HEK293T (cell line): ENCODE results near the gene TRIM43B.
"Not testable (repeated sequence)": the region's sequence is repeated elsewhere in the genome, so short reads cannot be mapped to it uniquely, and the experiment has no call there.

Experiments used
- CTCF ChIA-PET: fragments of 350-600 bp; formaldehyde crosslinking; extraction: SDS; loops from one replicate; lab custom pipeline; 2021; ENCODE audit warnings: antibody characterized with exemption, inconsistent platforms; lab: Yijun Ruan, JAX
- POLR2A ChIA-PET: fragments of 350-600 bp; formaldehyde crosslinking; extraction: SDS; loops from one replicate; lab custom pipeline; 2020; ENCODE audit warnings: antibody characterized with exemption, inconsistent platforms; lab: Yijun Ruan, JAX
- DNase-seq: peaks from one replicate; pipeline ENCODE4 v3.0.0; 2012; ENCODE audit warnings: mixed read lengths; ENCODE audit errors: extremely low spot score
- ARNT ChIP-seq: fragments of 450-650 bp; IDR thresholded peaks from 2 replicates; pipeline ENCODE4 v1.6.1; 2017; ENCODE audit warnings: mild to moderate bottlenecking
- BHLHE40 ChIP-seq: fragments of 450-650 bp; IDR thresholded peaks from 2 replicates; pipeline ENCODE4 v1.6.1; 2016; ENCODE audit warnings: mild to moderate bottlenecking, moderate library complexity, borderline replicate concordance
- CTBP1 ChIP-seq: fragments of 450-650 bp; IDR thresholded peaks from 2 replicates; pipeline ENCODE4 v1.6.1; 2016; ENCODE audit warnings: borderline replicate concordance
- ELF4 ChIP-seq: fragments of 450-650 bp; IDR thresholded peaks from 2 replicates; pipeline ENCODE4 v1.6.1; 2017; ENCODE audit warnings: antibody characterized with exemption
- FOXA1 ChIP-seq: fragments of 450-650 bp; IDR thresholded peaks from 2 replicates; pipeline ENCODE4 v1.6.1; 2016; ENCODE audit warnings: mild to moderate bottlenecking
- FOXK2 ChIP-seq: fragments of 450-650 bp; IDR thresholded peaks from 2 replicates; pipeline ENCODE4 v1.6.1; 2016; ENCODE audit warnings: mild to moderate bottlenecking
- FOXM1 ChIP-seq: fragments of 450-650 bp; IDR thresholded peaks from 2 replicates; pipeline ENCODE4 v1.6.1; 2017; ENCODE audit warnings: mild to moderate bottlenecking, borderline replicate concordance
- HDGF ChIP-seq: fragments of 450-650 bp; IDR thresholded peaks from 2 replicates; pipeline ENCODE4 v1.6.1; 2017; ENCODE audit warnings: antibody characterized with exemption, borderline replicate concordance
- L3MBTL2 ChIP-seq: fragments of 450-650 bp; conservative IDR thresholded peaks from 2 replicates; pipeline ENCODE4 v1.6.1; 2016; ENCODE audit warnings: mild to moderate bottlenecking
- LEF1 ChIP-seq: fragments of 450-650 bp; IDR thresholded peaks from 2 replicates; pipeline ENCODE4 v1.6.1; 2017; ENCODE audit warnings: mild to moderate bottlenecking, borderline replicate concordance
- NFRKB ChIP-seq: fragments of 450-650 bp; IDR thresholded peaks from 2 replicates; pipeline ENCODE4 v1.6.1; 2016; ENCODE audit warnings: mild to moderate bottlenecking, moderate library complexity
- SP1 ChIP-seq: fragments of 450-650 bp; IDR thresholded peaks from 2 replicates; pipeline ENCODE4 v1.6.1; 2017
- SUZ12 ChIP-seq: fragments of 450-650 bp; IDR thresholded peaks from 2 replicates; pipeline ENCODE4 v1.6.1; 2016; ENCODE audit warnings: mild to moderate bottlenecking
- TARDBP ChIP-seq: fragments of 450-650 bp; IDR thresholded peaks from 2 replicates; pipeline ENCODE4 v1.6.1; 2016
- ZNF384 ChIP-seq: fragments of 450-650 bp; IDR thresholded peaks from 2 replicates; pipeline ENCODE4 v1.6.1; 2016
- TF ChIP-seq, protein P1 (sequence below): fragments of 450-650 bp; IDR thresholded peaks from 2 replicates; pipeline ENCODE4 v1.6.1; 2016

TRIM43B gene

GRCh38 chr2:95514718-95515117 is 30.2 kb upstream of the TRIM43B start:
- POLR2A ChIA-PET: interaction anchor here (1.1 kb wide), 1 partner anchor 9 kb away, joined by 3 read pairs; no protein-coding TSS in a partner anchor
- CTCF ChIA-PET: no interaction called here
- DNase-seq: no peak
- TF ChIP-seq FOXK2 (no peak), CTBP1 (no peak), FOXA1 (no peak), NFRKB (no peak), SP1 (no peak), ELF4 (no peak), LEF1 (no peak), ARNT (no peak), BHLHE40 (no peak), ZNF384 (no peak)

- CTCF ChIA-PET: not testable (repeated sequence)
- POLR2A ChIA-PET: interaction anchor here (1.1 kb wide), 1 partner anchor 9 kb away, joined by 3 read pairs; no protein-coding TSS in a partner anchor
Observed at GRCh38 chr2:95514226-95514625, 29.7 kb upstream of the TRIM43B start.

GRCh38 chr2:95509408-95509807 is 24.9 kb upstream of the TRIM43B start:
- POLR2A ChIA-PET: no interaction called here
- TF ChIP-seq ZNF384 (no peak), HDGF (no peak), ARNT (no peak), NFRKB (no peak), BHLHE40 (no peak), SP1 (no peak), FOXM1 (no peak), CTBP1 (no peak), L3MBTL2 (no peak), SUZ12 (no peak), FOXK2 (no peak), LEF1 (no peak), FOXA1 (no peak), ELF4 (no peak), TARDBP (no peak)
- TF ChIP-seq, protein P1, sequence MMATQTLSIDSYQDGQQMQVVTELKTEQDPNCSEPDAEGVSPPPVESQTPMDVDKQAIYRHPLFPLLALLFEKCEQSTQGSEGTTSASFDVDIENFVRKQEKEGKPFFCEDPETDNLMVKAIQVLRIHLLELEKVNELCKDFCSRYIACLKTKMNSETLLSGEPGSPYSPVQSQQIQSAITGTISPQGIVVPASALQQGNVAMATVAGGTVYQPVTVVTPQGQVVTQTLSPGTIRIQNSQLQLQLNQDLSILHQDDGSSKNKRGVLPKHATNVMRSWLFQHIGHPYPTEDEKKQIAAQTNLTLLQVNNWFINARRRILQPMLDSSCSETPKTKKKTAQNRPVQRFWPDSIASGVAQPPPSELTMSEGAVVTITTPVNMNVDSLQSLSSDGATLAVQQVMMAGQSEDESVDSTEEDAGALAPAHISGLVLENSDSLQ: no peak
- CTCF ChIA-PET: no interaction called here
- no peak for DNase-seq

More at GRCh38 chr2:95514226-95514625, 29.7 kb upstream of the TRIM43B start:
- DNase-seq: not testable (repeated sequence)

DNA sequence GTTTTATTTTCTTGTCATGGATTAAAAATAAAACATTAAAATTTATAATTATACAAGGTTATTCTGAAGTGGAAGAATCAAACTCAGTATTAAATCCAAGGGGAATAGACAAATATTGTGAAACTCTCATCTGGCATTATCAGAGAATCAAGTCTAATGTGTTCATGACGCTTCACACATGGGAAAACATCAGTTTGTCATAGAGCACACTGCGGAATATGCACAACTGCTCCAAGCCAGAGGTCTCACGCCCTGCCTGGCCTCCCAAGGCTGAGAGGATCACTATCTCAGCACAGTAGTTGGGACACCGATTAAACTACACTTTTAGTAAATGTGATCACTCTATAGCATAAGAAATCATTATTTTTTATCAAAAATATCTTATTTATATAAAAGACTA is 20.7 kb upstream of the TRIM43B start:
- CTCF ChIA-PET: no interaction called here

GRCh38 chr2:95500854-95501253 is 16.3 kb upstream of the TRIM43B start:
- DNase-seq: no peak
- no peak for TF ChIP-seq L3MBTL2
- TF ChIP-seq NFRKB: no peak
- no peak for TF ChIP-seq HDGF
- TF ChIP-seq CTBP1: no peak
- no peak for TF ChIP-seq FOXA1
- TF ChIP-seq TARDBP: no peak
- no peak for TF ChIP-seq SP1
- no peak for TF ChIP-seq FOXK2
- no peak for TF ChIP-seq SUZ12
- no peak for TF ChIP-seq FOXM1
- TF ChIP-seq LEF1: no peak
- TF ChIP-seq, protein P1: no peak
- no peak for TF ChIP-seq ZNF384
- TF ChIP-seq BHLHE40: no peak
- TF ChIP-seq ELF4: no peak
- no peak for TF ChIP-seq ARNT
- ChIA-PET POLR2A (no interaction called here), CTCF (no interaction called here)

More for the DNA sequence above, 20.7 kb upstream of the TRIM43B start:
- no peak for DNase-seq
- no peak for TF ChIP-seq BHLHE40
- no peak for TF ChIP-seq FOXM1
- TF ChIP-seq L3MBTL2: no peak
- no peak for TF ChIP-seq SP1
- TF ChIP-seq FOXK2: no peak
- TF ChIP-seq SUZ12: no peak
- no peak for TF ChIP-seq TARDBP
- TF ChIP-seq, protein P1: no peak
- no peak for TF ChIP-seq LEF1
- no peak for TF ChIP-seq NFRKB
- POLR2A ChIA-PET: no interaction called here

DNA sequence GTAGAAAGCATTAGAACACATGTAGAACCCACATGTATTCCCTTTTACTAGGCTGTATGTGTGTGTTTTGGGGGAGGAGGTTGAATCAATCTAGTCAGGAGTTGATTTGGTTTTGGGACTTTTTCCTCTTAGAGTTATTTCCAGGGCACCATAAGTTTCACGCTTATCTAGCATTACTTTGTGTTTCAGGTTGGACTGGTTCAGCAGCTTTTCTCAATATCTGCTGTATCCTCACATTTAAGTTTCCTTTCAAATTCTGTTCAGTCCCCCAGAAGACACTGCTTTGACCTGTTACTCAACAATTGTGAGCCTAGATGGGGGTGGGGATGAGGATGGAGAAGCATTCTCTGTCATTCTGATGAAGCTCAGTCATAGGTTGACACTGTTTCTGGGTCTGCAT is 7.5 kb upstream of the TRIM43B start:
- POLR2A ChIA-PET, CTCF ChIA-PET, DNase-seq: not testable (repeated sequence)

- CTCF ChIA-PET, POLR2A ChIA-PET, DNase-seq: not testable (repeated sequence)
Observed at GRCh38 chr2:95475025-95475424, 9.5 kb downstream of the TRIM43B start.

GRCh38 chr2:95467984-95468383 is 16.6 kb downstream of the TRIM43B start:
- CTCF ChIA-PET, DNase-seq, POLR2A ChIA-PET: not testable (repeated sequence)

DNA sequence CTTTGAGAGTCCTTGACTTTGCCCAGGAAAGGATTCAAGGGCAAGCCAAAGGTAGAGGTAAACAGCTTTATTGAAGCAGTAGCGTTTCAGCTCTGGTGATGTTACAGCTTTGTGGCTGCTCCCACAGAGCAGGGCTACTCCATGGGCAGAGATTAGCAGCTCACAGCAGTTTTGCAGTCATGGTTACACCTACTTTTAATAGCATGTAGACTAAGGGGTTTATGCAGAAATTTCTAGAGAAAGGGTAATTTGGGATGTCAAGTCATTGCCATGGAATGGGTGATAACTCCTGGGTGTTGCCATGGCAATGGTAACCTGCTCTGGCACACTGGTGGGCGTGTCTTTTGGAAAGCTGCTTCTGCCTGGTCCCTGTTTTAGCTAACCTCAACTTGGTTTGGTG is 18.0 kb downstream of the TRIM43B start:
- POLR2A ChIA-PET, CTCF ChIA-PET, DNase-seq: not testable (repeated sequence)

DNA sequence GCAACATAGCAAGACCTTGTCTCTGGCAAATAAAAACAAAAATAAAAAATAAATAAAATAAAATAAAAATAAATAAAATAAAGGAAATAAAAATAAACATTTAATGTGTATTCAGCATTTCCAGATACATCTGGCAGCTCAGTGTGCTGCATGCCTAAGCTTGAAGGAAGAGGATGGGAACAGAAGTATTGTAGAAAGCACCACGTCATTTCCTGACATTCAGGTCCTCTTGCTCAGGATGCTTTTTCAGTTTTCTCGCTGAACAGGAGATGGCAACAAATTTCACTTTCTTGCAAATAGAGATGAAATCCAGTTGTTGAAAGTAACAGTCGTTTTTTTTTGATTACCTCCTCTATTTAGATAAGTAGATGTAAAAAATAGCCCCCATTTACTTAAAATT is 21.3 kb downstream of the TRIM43B start:
- CTCF ChIA-PET, POLR2A ChIA-PET, DNase-seq: not testable (repeated sequence)

- CTCF ChIA-PET, POLR2A ChIA-PET, DNase-seq: not testable (repeated sequence)
Observed at GRCh38 chr2:95445317-95445716, 39.2 kb downstream of the TRIM43B start.
